Neural cell (in vitro differentiated cells): ENCODE data around the gene ZNF692. TPM values are rescaled to one million over a fixed set of nuclear protein-coding genes. Genes with fewer than 3 reads are reported as not detected.

Experiments used
- H2AFZ ChIP-seq: fragments of 200-600, 300-800 bp; sonication (generic), shearing (Covaris generic); 2 replicates; pipeline ENCODE4 v1.6.0; 2014; ENCODE audit warnings: low read depth, mild to moderate bottlenecking, antibody characterized with exemption, low read length, moderate library complexity
- H3F3A ChIP-seq: fragments of 200-600 bp; shearing (Covaris generic); 2 replicates; pipeline ENCODE4 v1.6.1; 2016; ENCODE audit warnings: mild to moderate bottlenecking, moderate library complexity, mixed read lengths, antibody characterized with exemption, low read length; ENCODE audit not compliant: insufficient read depth, poor library complexity, severe bottlenecking
- H3K27ac ChIP-seq: fragments of 200-600, 300-800 bp; sonication (generic), shearing (Covaris generic); 2 replicates; pipeline ENCODE4 v1.5.1; 2014; ENCODE audit warnings: mild to moderate bottlenecking, low read length, moderate library complexity
- H3K27me3 ChIP-seq: fragments of 300-800, 200-600 bp; sonication (generic), shearing (Covaris generic); 2 replicates; pipeline ENCODE4 v1.6.0; 2014; ENCODE audit warnings: mild to moderate bottlenecking, low read depth, low read length, moderate library complexity; ENCODE audit not compliant: insufficient read depth
- H3K36me3 ChIP-seq: fragments of 300-800, 200-600 bp; sonication (generic), shearing (Covaris generic); 2 replicates; pipeline ENCODE4 v1.5.1; 2014; ENCODE audit warnings: mild to moderate bottlenecking, antibody characterized with exemption, low read length, moderate library complexity; ENCODE audit not compliant: insufficient read depth
- H3K4me2 ChIP-seq: fragments of 300-800, 200-600 bp; sonication (generic), shearing (Covaris generic); 2 replicates; pipeline ENCODE4 v1.6.0; 2014; ENCODE audit warnings: mild to moderate bottlenecking, low read length
- H3K4me3 ChIP-seq: fragments of 300-800, 200-600 bp; sonication (generic), shearing (Covaris generic); 2 replicates; pipeline ENCODE4 v1.5.1; 2014; ENCODE audit warnings: mild to moderate bottlenecking, low read length, moderate library complexity
- H3K79me2 ChIP-seq: fragments of 200-600 bp; shearing (Covaris generic); replicated peaks from 2 replicates; pipeline ENCODE4 v1.6.0; 2014; ENCODE audit warnings: mild to moderate bottlenecking, low read length, moderate library complexity; ENCODE audit not compliant: insufficient read depth
- H3K9ac ChIP-seq: fragments of 300-800, 200-600 bp; sonication (generic), shearing (Covaris generic); 2 replicates; pipeline ENCODE4 v1.6.1; 2016; ENCODE audit warnings: mild to moderate bottlenecking, low read length, mixed read lengths
- H3K9me2 ChIP-seq: fragments of 200-600 bp; shearing (Covaris generic); 2 replicates; pipeline ENCODE4 v1.6.1; 2016; ENCODE audit warnings: mild to moderate bottlenecking, low read length, mixed read lengths; ENCODE audit not compliant: insufficient read depth
- H3K9me3 ChIP-seq: fragments of 200-600, 300-800 bp; sonication (generic), shearing (Covaris generic); 2 replicates; pipeline ENCODE4 v1.6.1; 2016; ENCODE audit warnings: mild to moderate bottlenecking, mixed run types, low read length, moderate library complexity, mixed read lengths
- H4K20me1 ChIP-seq: fragments of 200-600 bp; shearing (Covaris generic); 2 replicates; pipeline ENCODE4 v1.6.1; 2016; ENCODE audit warnings: mild to moderate bottlenecking, mixed run types; ENCODE audit not compliant: insufficient read depth
- CTCF ChIP-seq: fragments of 450-650 bp; IDR thresholded peaks from 2 replicates; pipeline ENCODE4 v1.5.1; 2014; ENCODE audit warnings: antibody characterized with exemption, mild to moderate bottlenecking, moderate library complexity; ENCODE audit not compliant: poor library complexity, severe bottlenecking
- EP300 ChIP-seq: fragments of 450-650 bp; conservative IDR thresholded peaks from 2 replicates; pipeline ENCODE4 v1.6.1; 2014; ENCODE audit warnings: antibody characterized with exemption, mild to moderate bottlenecking, moderate library complexity; ENCODE audit not compliant: poor library complexity, severe bottlenecking
- EZH2 ChIP-seq: fragments of 200-600, 300-800 bp; shearing (Covaris generic), sonication (generic); IDR thresholded peaks from 2 replicates; pipeline ENCODE4 v1.6.1; 2014; ENCODE audit warnings: antibody characterized with exemption, low read length, borderline replicate concordance, mild to moderate bottlenecking; ENCODE audit not compliant: insufficient read depth, poor library complexity, severe bottlenecking
- MXI1 ChIP-seq: fragments of 450-650 bp; conservative IDR thresholded peaks from 2 replicates; pipeline ENCODE4 v1.6.1; 2014; ENCODE audit warnings: antibody characterized with exemption, mild to moderate bottlenecking; ENCODE audit not compliant: poor library complexity, severe bottlenecking
- POLR2AphosphoS5 ChIP-seq: IDR thresholded peaks from 2 replicates; pipeline ENCODE4 v1.6.1; 2012
- RAD21 ChIP-seq: fragments of 450-650 bp; conservative IDR thresholded peaks from 2 replicates; pipeline ENCODE4 v1.6.1; 2014; ENCODE audit warnings: antibody characterized with exemption, mild to moderate bottlenecking, moderate library complexity
- REST ChIP-seq: IDR thresholded peaks from 2 replicates; pipeline ENCODE4 v1.6.1; 2012; ENCODE audit warnings: borderline replicate concordance
- SMC3 ChIP-seq: fragments of 450-650 bp; conservative IDR thresholded peaks from 2 replicates; pipeline ENCODE4 v1.6.1; 2014; ENCODE audit warnings: antibody characterized with exemption, mild to moderate bottlenecking, moderate library complexity; ENCODE audit not compliant: poor library complexity
- TAF1 ChIP-seq: IDR thresholded peaks from 2 replicates; pipeline ENCODE4 v1.6.1; 2012; ENCODE audit warnings: low read depth
- polyA plus RNA-seq: library from polyadenylated mRNA; depleted of rRNA; stranded (reverse); fragments of >200 nt; gene quantifications from 2 replicates; pipeline ENCODE4 v1.2.3, GENCODE V29; 2014

ZNF692 gene
- polyA plus RNA-seq, 1 donor from 2014 or later, result 183 TPM

- Histone ChIP-seq H3K9me3 (no peaks in the 10 kb centered on the region), H3K27me3 (no peaks in the 10 kb centered on the region), H3F3A (no peaks in the 10 kb centered on the region), H4K20me1 (no peaks in the 10 kb centered on the region), H3K4me3 (no peak overlapping the region), H3K9ac (no peak overlapping the region), H3K27ac (no peak overlapping the region), H3K4me2 (no peak overlapping the region), H3K36me3 (no peaks in the 10 kb centered on the region), H2AFZ (no peak overlapping the region), H3K79me2 (no peaks in the 10 kb centered on the region), H3K9me2 (no peaks in the 10 kb centered on the region)
- TF ChIP-seq MXI1 (no peak), SMC3 (no peak), POLR2AphosphoS5 (no peak), EZH2 (no peak), CTCF (no peak), TAF1 (no peak), EP300 (no peak), RAD21 (no peak)
Measured at GRCh38 chr1:248847956-248848561, 10.8 kb downstream of the ZNF692 start.

- Histone ChIP-seq H4K20me1 (no peaks in the 10 kb centered on the region), H3K9me3 (no peaks in the 10 kb centered on the region), H3K27me3 (no peaks in the 10 kb centered on the region), H3K9me2 (no peaks in the 10 kb centered on the region), H3K4me2 (no peak overlapping the region), H2AFZ (no peak overlapping the region), H3K9ac (no peak overlapping the region), H3K79me2 (no peaks in the 10 kb centered on the region), H3K27ac (no peak overlapping the region), H3K36me3 (no peaks in the 10 kb centered on the region), H3F3A (no peaks in the 10 kb centered on the region), H3K4me3 (no peak overlapping the region)
- TF ChIP-seq RAD21, result no peak
- no peak for TF ChIP-seq MXI1
- TF ChIP-seq EZH2, result no peak
- no peak for TF ChIP-seq CTCF
- TF ChIP-seq EP300, result no peak
- no peak for TF ChIP-seq TAF1
- TF ChIP-seq POLR2AphosphoS5, result no peak
- TF ChIP-seq SMC3, result no peak
- TF ChIP-seq REST, result no peak
Measured at GRCh38 chr1:248847181-248847955, 11.5 kb downstream of the ZNF692 start.
